HG02610 (cell line): Measurements from ENCODE around the gene THTPA.
"Not testable (repeated sequence)": the region's sequence is repeated elsewhere in the genome, so short reads cannot be mapped to it uniquely, and the experiment has no call there.

Experiments used
- ATAC-seq: cut with Tn5 transposase; IDR thresholded peaks from one replicate; pipeline ENCODE4 v1.9.1; 2021; ENCODE audit warnings: mild to moderate bottlenecking, moderate library complexity; ENCODE audit not compliant: unreplicated experiment

THTPA gene

GRCh38 chr14:23533652-23534435 lies 22.2 kb upstream of the THTPA start:
- ATAC-seq, result no peak

GRCh38 chr14:23535943-23536342 lies 20.1 kb upstream of the THTPA start:
- ATAC-seq, result no peak

- no peak for ATAC-seq
Observed at GRCh38 chr14:23536494-23536893, 19.6 kb upstream of the THTPA start.

- ATAC-seq, result not testable (repeated sequence)
Observed at GRCh38 chr14:23536906-23537305, 19.2 kb upstream of the THTPA start.

GRCh38 chr14:23537351-23538049 lies 18.6 kb upstream of the THTPA start:
- no peak for ATAC-seq

- no peak for ATAC-seq
Observed at GRCh38 chr14:23538050-23538718, 17.9 kb upstream of the THTPA start.

GRCh38 chr14:23538785-23539184 lies 17.3 kb upstream of the THTPA start:
- no peak for ATAC-seq

GRCh38 chr14:23539248-23540140 lies 16.6 kb upstream of the THTPA start:
- ATAC-seq, result no peak

GRCh38 chr14:23540141-23540469 lies 16.0 kb upstream of the THTPA start:
- ATAC-seq, result no peak

- no peak for ATAC-seq
Observed at GRCh38 chr14:23542261-23542660, 13.8 kb upstream of the THTPA start.

GRCh38 chr14:23543403-23543802 lies 12.7 kb upstream of the THTPA start:
- ATAC-seq, result no peak

GRCh38 chr14:23544511-23545447 lies 11.3 kb upstream of the THTPA start:
- no peak for ATAC-seq

- ATAC-seq, result no peak
Observed at GRCh38 chr14:23545740-23546365, 10.2 kb upstream of the THTPA start.

- no peak for ATAC-seq
Observed at GRCh38 chr14:23546450-23547035, 9.5 kb upstream of the THTPA start.

- ATAC-seq, result no peak
Observed at GRCh38 chr14:23547924-23548323, 8.1 kb upstream of the THTPA start.

- ATAC-seq, result no peak
Observed at GRCh38 chr14:23548351-23549318, 7.4 kb upstream of the THTPA start.

- ATAC-seq, result no peak
Observed at GRCh38 chr14:23550131-23550811, 5.8 kb upstream of the THTPA start.
